Measurements from ENCODE around the gene FBP2.
"Not testable (repeated sequence)": the region's sequence is repeated elsewhere in the genome, so short reads cannot be mapped to it uniquely, and the experiment has no call there.

FBP2 gene

GRCh38 chr9:94545940-94546339 is 47.7 kb downstream of the FBP2 start:
- Histone ChIP-seq H3K27me3 (ENCODE audit: insufficient read depth, poor library complexity, severe bottlenecking) (peaks cover 3% of the 10 kb centered on the region), H3K27ac (replicated peaks) (no peak overlapping the region), H3K4me3 (replicated peaks; ENCODE audit: insufficient read depth, low read length) (no peak overlapping the region)
- DNase-seq (ENCODE audit: low read depth in 1 of 2, low spot score in 1 of 2) = no peak
- TF ChIP-seq GABPA (IDR thresholded peaks at IDR 0.05; ENCODE audit: low read depth) = no peak
- TF ChIP-seq REST (IDR thresholded peaks at IDR 0.05; ENCODE audit: insufficient replicate concordance, low read depth) = no peak
- no peak for TF ChIP-seq CTCF (IDR thresholded peaks at IDR 0.05; ENCODE audit: insufficient read depth, low read length)
- no peak for TF ChIP-seq POLR2AphosphoS5 (IDR thresholded peaks at IDR 0.05; ENCODE audit: low read depth)
- TF ChIP-seq SPI1 (IDR thresholded peaks at IDR 0.05; ENCODE audit: borderline replicate concordance, low read depth) = no peak

- H3K27me3 ChIP-seq (ENCODE audit: insufficient read depth, poor library complexity, severe bottlenecking); H3K4me3 ChIP-seq (replicated peaks; ENCODE audit: insufficient read depth, low read length); H3K27ac ChIP-seq (replicated peaks); DNase-seq (ENCODE audit: low read depth in 1 of 2, low spot score in 1 of 2): not testable (repeated sequence)
Observed at GRCh38 chr9:94544335-94544734, 49.3 kb downstream of the FBP2 start.

- Histone ChIP-seq H3K4me3 (replicated peaks; ENCODE audit: insufficient read depth, low read length) (no peak overlapping the region), H3K27ac (replicated peaks) (no peak overlapping the region), H3K27me3 (ENCODE audit: insufficient read depth, poor library complexity, severe bottlenecking) (no peaks in the 10 kb centered on the region)
- no peak for TF ChIP-seq POLR2AphosphoS5 (IDR thresholded peaks at IDR 0.05; ENCODE audit: low read depth)
- no peak for TF ChIP-seq REST (IDR thresholded peaks at IDR 0.05; ENCODE audit: insufficient replicate concordance, low read depth)
- no peak for TF ChIP-seq GABPA (IDR thresholded peaks at IDR 0.05; ENCODE audit: low read depth)
- TF ChIP-seq CTCF (IDR thresholded peaks at IDR 0.05; ENCODE audit: insufficient read depth, low read length) = no peak
- TF ChIP-seq SPI1 (IDR thresholded peaks at IDR 0.05; ENCODE audit: borderline replicate concordance, low read depth) = no peak
- DNase-seq (ENCODE audit: low read depth in 1 of 2, low spot score in 1 of 2) = no peak
Observed at GRCh38 chr9:94538908-94539307, 54.7 kb downstream of the FBP2 start.

- no peak for DNase-seq (ENCODE audit: low read depth in 1 of 2, low spot score in 1 of 2)
- no peak overlapping the region for H3K27ac ChIP-seq (replicated peaks)
- no peaks in the 10 kb centered on the region for H3K27me3 ChIP-seq (ENCODE audit: insufficient read depth, poor library complexity, severe bottlenecking)
- H3K4me3 ChIP-seq (replicated peaks; ENCODE audit: insufficient read depth, low read length) = no peak overlapping the region
- TF ChIP-seq SPI1 (IDR thresholded peaks at IDR 0.05; ENCODE audit: borderline replicate concordance, low read depth) = no peak
- no peak for TF ChIP-seq GABPA (IDR thresholded peaks at IDR 0.05; ENCODE audit: low read depth)
- no peak for TF ChIP-seq POLR2AphosphoS5 (IDR thresholded peaks at IDR 0.05; ENCODE audit: low read depth)
- no peak for TF ChIP-seq CTCF (IDR thresholded peaks at IDR 0.05; ENCODE audit: insufficient read depth, low read length)
- no peak for TF ChIP-seq REST (IDR thresholded peaks at IDR 0.05; ENCODE audit: insufficient replicate concordance, low read depth)
Observed at GRCh38 chr9:94534901-94535300, 58.7 kb downstream of the FBP2 start.
